CD4-positive, alpha-beta T cell treated with Interferon gamma for 1 hour (primary cell): Measurements from ENCODE around the gene MYO1D.
"Not testable (repeated sequence)": the region's sequence is repeated elsewhere in the genome, so short reads cannot be mapped to it uniquely, and the experiment has no call there.

Source experiments
- DNase-seq: peaks from one replicate; pipeline ENCODE4 v3.0.0-alpha.2; 2020

MYO1D gene

DNA sequence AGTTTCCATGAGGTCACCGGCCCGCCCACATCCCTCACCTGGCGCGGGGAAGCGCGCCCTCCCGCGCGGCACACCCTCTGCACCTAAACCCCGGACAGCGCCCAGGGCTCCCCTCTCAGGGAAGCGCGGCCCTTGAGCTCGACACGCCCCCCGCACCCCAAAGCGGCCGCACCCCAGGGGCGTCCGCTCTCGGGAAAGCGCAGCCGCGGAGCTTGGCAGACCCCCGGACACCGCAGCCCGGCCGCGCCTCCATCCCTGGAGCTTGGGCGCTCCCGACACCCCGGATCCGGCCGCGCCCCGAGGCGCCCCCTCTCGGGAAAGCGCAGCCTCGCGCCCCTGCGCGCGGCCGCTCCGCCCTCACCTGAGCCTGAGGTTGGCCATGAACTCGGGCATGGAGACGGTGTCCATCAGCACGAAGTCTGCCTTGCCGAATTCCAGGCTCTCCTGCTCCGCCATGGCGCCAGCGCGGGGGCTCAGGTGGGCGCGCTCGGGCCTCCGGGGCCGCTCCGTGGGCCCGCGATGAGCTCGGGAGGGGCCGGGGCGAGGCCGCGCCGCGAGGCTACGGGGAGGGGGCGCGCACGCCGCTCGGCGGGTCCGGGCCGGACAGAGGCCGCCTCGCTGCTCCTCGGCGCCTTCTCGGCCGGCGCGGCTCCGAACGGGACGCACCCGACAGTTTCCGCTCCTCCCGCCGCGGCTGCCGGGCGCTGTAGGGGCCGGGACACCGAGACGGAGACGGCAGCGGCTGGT, at the start of gene MYO1D:
TSS of gene MYO1D (minus strand) at position 708 of the 747 bp plus-strand sequence. CDS start at position 456, 252 bp downstream.
- peak; percentile 49 for DNase-seq

DNA sequence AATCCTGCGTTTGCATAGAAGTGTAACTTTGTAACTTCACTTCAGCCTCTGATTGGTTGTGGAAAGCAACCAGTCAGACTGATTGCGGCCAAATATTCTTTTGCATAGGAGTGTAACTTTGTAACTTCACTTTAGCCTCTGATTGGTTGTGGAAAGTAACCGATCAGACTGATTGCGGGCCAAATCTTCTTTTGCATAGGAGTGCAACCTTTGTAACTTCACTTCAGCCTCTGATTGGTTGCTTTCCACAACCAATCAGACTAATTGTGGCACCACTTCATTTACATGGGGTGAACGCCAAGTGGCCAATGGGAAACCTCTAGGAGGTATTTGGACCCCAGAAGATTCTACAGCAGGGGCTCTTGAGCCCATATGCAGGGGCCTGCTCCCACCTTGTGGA, 49.3 kb upstream of the MYO1D start:
- no peak for DNase-seq

DNA sequence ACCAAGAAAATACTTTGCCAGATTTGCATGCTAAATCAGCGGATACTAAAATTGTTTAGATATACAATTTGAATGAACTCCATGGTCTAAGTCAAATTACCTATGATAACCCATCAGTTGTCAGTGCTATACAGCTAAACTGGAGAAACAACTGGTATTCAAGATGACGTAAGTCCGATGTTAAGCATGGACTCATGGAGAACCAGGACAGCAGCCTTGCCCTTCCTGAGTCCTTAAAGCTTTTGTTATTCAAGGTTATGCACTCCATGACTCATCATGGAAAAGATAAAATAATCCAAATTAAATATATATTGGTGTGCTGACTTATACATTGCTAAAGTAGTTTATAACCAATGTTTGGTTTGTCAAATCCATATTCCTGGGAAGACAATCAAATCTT, 47.0 kb upstream of the MYO1D start:
- not testable (repeated sequence) for DNase-seq

- DNase-seq, result no peak
These were observed 44.1 kb upstream of the MYO1D start for GRCh38 chr17:32921017-32921416.

DNA sequence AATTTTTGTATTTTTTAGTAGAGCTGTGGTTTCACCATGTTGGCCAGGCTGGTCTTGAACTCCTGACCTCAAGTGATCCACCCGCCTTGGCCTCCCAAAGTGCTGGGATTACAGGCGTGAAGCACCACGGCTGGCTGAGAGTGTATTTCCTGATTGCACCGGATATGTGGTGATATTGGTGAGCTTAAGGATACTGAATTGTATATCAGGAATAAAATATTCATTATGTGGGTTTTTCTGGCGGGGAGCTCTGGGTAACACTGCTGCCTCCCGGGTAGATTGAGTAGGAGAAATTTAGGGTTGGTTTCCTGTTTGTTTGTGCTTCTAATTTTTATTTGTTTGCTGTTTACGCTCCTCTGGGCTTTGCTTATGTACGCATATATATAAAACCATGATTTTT, 43.4 kb upstream of the MYO1D start:
- DNase-seq, result no peak

- not testable (repeated sequence) for DNase-seq
These were observed 43.0 kb upstream of the MYO1D start for GRCh38 chr17:32919876-32920275.

DNA sequence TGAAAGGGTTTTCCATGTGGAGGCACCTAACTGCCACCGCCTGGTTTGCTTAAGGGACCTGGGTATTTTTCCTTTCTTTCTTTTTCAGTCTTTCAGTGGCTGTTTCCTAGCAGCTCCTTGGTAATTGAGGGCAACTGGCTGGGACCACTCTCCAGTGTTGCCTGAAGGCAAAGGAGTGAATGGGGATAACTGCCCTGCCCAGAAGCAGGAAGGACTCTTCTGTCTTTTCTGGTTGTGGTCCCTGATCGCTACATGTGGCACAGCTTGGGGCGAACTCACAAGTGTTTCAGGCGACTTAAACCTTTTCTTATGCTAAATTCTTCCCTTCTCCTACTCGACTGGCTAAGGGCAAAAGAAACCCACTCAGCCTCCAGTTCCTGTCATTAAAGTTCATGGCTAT, 40.9 kb upstream of the MYO1D start:
- no peak for DNase-seq

- no peak for DNase-seq
These were observed 40.2 kb upstream of the MYO1D start for GRCh38 chr17:32917081-32917480.

GRCh38 chr17:32916134-32916533, 39.2 kb upstream of the MYO1D start:
- no peak for DNase-seq

- no peak for DNase-seq
These were observed 38.3 kb upstream of the MYO1D start for GRCh38 chr17:32915245-32915644.

DNA sequence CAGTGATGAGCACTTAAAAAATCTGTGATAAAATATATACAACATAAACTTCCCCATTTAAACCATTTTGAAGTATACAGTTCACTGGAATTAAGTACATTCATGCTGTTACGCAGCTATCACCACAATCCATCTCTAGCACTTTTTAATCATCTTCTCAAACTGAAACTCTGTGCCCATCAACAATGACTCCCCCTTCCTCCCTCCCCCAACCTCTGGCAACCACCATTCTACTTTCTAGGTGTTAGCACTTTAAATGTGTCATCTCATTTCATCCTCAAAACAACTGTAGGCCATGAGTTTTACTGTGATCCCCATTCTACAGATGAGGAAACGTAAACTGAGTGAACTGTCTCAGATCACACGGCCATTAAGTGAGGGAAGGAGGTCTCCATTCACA, 37.3 kb upstream of the MYO1D start:
- DNase-seq, result no peak

- no peak for DNase-seq
These were observed 36.7 kb upstream of the MYO1D start for GRCh38 chr17:32913593-32913992.

DNA sequence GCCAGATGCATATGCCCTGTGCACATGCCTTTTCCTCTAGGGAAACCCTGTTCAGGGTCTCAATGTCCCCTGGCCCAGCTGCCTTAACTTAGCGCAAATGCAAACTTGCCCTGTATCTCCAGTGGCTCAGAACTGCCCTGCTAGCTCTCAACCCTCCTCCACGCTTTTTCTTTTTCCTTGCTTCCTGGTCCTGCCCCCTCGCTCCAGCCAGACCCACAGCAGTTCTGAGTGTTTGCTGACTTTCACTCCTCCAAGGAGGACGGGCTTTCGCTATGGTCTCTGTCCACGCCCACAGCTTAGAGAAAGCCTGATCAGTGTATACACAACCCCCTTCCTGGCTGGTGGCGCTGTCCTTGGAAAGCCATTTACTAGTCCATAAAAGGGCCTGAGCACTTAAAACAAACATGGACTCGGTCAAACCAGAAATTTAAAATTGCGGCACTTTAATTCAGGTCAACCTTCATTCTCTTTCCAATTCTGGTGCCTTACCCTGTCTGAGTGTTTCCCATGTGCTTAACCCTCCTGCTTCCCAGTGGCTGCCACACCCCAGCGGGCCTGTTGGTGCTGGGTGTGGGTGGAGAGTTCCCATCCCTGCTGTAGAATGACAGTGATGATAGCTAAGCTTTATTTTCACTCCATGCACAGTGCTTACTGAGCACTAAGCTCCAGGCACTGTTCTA, 35.4 kb upstream of the MYO1D start:
- no peak for DNase-seq

- DNase-seq, result no peak
These were observed 33.8 kb upstream of the MYO1D start for GRCh38 chr17:32910769-32911168.

DNA sequence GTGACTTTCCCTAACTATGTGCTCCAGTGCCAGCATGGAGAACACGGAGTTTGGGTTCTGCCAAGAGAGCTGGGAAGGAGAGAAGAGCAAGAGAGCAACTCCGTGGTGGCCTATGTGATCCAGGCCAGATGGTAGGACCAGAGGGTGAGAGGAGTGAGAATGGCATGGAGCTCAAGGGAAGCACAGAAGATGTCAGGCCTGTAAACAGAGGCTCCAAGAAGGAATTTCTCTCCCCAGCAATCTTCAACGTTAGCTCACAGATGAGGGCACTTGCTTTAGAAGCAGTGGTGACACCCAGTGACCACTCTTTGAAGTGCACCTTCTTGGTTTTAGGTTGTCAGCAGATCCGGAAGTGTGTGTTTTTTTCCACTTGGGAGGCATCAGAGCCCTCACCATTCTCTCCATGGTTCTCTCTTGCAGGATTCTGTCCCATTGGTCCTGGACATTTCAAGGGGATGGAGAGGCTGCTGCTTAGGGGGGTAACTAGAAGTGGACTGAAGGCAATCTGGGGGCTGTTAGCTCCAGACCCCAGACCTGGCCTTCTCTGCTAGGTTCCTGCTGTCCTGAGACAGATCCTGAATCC, 33.0 kb upstream of the MYO1D start:
- peak; percentile 22 for DNase-seq

DNA sequence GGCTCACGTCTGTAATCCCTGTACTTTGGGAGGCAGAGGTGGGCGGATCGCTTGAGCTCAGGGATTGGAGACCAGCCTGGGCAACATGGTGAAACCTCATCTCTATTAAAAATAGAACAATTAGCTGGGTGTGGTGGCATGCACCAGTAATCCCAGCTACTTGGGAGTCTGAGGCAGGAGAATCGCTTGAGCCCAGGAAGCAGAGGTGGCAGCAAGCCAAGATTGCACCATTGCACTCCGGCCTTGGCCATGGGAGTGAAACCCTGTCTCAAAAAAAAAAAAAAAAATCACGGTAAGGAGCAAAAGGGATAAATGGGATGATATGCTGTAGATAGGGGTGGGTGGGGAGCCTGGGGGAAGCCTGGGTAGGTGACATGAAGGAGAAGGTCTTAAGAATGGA, 30.7 kb upstream of the MYO1D start:
- no peak for DNase-seq

DNA sequence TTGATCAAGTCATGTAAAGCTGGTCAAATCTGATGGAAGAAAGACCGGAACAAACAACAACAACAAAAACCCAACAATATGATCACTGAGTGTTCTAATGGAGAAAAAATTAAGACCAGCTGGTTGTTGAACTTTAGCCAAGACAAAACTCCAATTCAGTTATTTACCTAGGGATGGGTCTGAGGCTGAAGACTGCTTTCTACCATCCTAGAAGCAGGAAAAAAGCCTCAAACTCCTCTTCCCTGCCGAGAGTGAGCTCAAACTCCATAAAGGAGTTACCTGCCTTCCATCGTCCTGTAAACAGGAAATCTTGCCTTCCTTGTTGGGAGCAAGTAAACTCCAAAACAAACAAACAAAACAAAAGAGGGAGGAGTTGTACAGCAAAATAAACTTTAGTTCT, 28.0 kb upstream of the MYO1D start:
- DNase-seq, result no peak

DNA sequence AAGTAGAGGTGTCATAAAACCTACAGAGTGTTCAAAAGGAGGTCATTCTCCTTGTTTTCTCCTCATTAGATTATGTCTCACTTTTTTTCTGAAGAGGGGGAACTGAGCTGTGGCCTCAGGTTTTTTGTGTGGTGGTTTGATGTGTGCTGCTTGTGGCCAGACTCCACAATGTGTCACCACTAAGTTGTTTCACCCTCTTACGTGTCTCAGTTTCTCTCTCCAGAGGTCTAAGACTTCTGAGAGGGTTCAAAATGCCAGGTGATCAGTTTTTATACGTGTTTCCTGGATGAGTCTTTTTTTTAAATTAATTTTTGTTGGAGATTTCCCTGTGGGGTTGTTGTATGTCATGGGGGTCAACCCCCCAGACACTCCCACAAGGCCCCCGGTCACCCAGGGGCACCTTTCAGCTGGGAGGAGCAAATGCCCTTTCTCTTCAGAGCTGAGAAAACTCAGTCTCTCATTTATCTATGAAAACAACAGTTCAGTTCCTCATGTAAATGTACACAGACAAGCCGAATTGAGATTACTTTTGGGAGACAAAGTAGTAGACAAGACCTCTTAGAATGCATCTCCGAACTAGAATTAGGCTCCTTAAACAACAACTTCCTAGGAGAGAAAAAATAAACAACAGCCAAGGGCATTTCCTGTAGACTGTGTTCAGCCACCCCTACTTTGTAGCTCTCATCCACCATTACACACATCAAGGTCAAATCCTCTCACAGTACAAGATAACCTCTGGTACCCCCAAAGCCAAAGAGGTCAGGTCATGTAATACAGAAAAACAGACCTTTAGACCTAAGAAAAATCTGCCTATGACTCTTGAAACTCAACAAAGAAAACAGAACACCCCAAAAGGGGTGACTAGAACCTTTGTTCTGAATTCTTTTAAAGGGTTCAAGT, 27.1 kb upstream of the MYO1D start:
- no peak for DNase-seq

DNA sequence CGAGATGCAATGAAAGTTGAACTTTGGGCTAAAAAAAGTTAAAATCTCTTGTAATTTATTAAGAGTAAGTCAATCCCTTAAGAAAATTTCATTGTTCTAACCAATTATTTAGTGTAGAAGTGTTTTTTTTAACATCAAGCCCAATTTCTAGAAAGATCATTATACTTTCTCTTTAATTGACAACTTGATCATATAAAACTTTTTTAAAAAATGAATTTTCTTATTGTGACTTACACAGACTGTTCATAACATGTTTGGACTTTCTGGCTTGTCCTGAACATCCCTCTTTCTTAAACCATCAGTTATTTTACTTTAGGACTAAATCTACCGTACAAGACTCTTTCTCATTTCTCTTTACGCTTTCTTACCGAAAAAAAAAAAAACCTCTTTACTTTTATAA, 24.8 kb upstream of the MYO1D start:
- no peak for DNase-seq

GRCh38 chr17:32899236-32900013, 22.5 kb upstream of the MYO1D start:
- DNase-seq, result no peak

DNA sequence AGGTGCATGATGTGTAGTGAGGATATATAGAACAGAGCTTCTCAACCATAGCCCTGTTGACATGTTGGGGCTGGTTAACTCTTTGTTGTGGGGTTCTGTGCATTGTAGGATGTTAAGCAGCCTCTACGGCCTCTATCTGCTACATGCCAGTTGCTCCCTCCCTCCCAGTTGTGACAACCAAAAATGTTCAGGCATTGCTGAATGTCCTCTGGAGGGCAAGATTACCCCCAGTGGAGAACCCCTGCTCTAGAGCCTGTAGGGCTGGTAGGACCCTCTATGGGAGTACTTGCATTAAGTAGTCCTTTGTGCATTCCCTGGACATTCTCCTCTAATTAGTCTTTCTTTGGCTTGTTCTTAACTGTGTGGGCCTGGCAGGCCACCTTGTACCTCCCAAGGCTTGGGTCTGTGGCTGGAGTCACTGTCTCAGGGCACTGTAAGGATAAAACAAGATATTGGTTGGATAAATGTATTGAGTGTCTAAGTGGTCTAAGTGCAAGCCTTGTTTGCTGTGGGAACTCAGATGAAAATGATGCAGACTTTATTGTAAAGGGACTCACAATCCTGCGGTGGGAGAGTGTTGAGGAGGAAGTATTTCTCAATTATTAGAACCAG, 19.8 kb upstream of the MYO1D start:
- no peak for DNase-seq

DNA sequence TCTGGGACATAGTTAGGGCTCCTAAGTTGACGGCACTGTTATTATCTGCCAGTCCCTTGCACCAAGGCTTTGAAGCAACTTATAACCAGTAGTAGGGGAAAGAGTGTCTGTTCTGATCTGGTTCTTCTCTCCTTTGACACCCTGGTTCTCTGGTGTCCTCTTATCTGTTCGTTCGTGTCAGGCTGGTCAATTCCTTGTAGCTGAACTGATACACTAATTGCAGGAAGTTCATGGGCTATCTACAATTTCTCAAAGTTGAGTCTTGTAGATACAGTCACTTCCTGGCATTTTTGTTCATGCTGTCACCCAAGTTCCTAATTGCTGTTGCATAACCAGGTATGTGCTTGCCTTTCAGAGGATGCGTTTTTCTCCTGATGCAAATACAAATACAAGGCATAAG, 17.3 kb upstream of the MYO1D start:
- no peak for DNase-seq
